ENCODE measurements around the gene MEGF8. TPM values are rescaled to one million over a fixed set of nuclear protein-coding genes. Genes with fewer than 3 reads are reported as not detected.
A peak's percentile ranks its signal among the peaks of the same experiment; 100 is the strongest.

MEGF8 gene
- total and polyA plus RNA-seq, 2 of the 13 experiments (the other 11 are each of a cell fraction or from before 2014, with no cell fraction given): 4.0 to 8.8 TPM

DNA sequence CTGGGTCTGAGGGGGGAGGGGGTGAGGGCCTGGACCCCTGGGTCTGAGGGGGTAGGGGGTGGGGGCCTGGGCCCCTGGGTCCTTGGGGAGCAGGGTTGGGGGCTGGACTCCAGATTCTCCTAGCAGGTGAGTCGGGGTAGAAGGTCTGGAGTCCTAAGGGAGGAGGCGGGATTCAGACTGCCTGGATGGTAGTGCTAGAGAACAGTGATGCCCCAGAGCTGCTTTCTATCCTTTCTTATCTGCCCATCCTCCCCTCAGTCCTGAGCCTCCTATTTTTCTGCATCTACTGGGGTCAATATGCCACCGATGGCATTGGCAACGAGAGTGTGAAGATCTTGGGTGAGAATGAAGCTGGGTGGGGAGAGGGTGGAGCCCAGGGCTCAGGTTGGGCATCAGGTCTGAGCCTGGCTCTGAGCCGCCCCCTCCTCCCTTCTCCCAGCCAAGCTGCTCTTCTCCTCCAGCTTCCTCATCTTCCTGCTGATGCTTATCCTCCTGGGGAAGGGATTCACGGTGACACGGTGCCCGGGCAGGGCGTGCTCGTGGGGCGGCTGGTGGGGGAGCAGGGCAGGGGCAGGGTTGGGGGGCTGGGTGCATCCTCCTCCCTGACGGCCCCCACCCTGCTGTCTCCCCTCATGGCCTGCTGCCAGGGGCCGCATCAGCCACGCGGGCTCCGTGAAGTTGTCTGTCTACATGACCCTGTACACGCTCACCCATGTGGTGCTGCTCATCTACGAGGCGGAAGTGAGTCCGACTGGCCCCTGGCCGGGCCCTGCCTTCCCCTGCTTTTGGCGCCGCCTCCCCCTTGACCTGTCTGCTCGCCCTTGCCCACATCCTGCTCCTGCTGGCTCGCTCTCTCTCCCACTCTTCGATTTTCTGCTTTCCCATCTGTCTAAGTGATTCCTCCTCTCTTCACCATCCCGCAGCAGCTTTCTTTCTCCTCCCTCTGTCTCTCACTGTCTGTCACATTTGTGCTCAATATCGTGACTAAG, 8.9 kb upstream of the MEGF8 start (continued):
- TF ChIP-seq, protein P1, sequence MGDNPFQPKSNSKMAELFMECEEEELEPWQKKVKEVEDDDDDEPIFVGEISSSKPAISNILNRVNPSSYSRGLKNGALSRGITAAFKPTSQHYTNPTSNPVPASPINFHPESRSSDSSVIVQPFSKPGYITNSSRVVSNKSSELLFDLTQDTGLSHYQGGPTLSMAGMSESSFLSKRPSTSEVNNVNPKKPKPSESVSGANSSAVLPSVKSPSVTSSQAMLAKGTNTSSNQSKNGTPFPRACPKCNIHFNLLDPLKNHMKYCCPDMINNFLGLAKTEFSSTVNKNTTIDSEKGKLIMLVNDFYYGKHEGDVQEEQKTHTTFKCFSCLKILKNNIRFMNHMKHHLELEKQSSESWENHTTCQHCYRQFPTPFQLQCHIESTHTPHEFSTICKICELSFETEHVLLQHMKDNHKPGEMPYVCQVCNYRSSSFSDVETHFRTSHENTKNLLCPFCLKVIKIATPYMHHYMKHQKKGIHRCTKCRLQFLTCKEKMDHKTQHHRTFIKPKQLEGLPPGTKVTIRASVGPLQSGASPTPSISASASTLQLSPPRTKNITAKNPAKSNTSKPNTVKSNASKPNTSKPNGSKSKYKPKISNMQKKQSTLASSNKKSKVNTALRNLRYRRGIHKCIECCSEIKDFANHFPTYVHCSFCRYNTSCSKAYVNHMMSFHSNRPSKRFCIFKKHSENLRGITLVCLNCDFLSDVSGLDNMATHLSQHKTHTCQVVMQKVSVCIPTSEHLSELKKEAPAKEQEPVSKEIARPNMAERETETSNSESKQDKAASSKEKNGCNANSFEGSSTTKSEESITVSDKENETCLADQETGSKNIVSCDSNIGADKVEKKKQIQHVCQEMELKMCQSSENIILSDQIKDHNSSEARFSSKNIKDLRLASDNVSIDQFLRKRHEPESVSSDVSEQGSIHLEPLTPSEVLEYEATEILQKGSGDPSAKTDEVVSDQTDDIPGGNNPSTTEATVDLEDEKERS (CRISPR knock-in tag; IDR thresholded peaks at IDR 0.05): no peak
- TF ChIP-seq ZNF205 (CRISPR knock-in tag; IDR thresholded peaks at IDR 0.05) (no peak), SRSF1 (optimal IDR thresholded peaks at IDR 0.05; ENCODE audit: low read depth, low read length) (no peak), ZNF660 (CRISPR knock-in tag; IDR thresholded peaks at IDR 0.05; ENCODE audit: borderline replicate concordance, low read depth) (no peak), ZNF589 (CRISPR knock-in tag; conservative IDR thresholded peaks at IDR 0.05) (no peak), MLLT10 (CRISPR knock-in tag; IDR thresholded peaks at IDR 0.05) (no peak), SSRP1 (CRISPR knock-in tag; IDR thresholded peaks at IDR 0.05) (no peak), ZNF143 (CRISPR knock-in tag; IDR thresholded peaks at IDR 0.05) (no peak), HCFC1 (IDR thresholded peaks at IDR 0.05; ENCODE audit: low read depth, low read length) (no peak), SNAI1 (CRISPR knock-in tag; IDR thresholded peaks at IDR 0.05; ENCODE audit: borderline replicate concordance) (no peak), SNAPC2 (CRISPR knock-in tag; IDR thresholded peaks at IDR 0.05) (no peak), HMGA1 (CRISPR knock-in tag; conservative IDR thresholded peaks at IDR 0.05) (no peak), NR2F2 (IDR thresholded peaks at IDR 0.05; ENCODE audit: borderline replicate concordance, low read depth) (no peak), ZNF761 (CRISPR knock-in tag; conservative IDR thresholded peaks at IDR 0.05) (no peak), NFKB2 (CRISPR knock-in tag; IDR thresholded peaks at IDR 0.05; ENCODE audit: borderline replicate concordance) (no peak), ZNF530 (CRISPR knock-in tag; IDR thresholded peaks at IDR 0.05; ENCODE audit: low read depth) (no peak), JUN (CRISPR knock-in tag; IDR thresholded peaks at IDR 0.05) (no peak)
- TF ChIP-seq, protein P2, sequence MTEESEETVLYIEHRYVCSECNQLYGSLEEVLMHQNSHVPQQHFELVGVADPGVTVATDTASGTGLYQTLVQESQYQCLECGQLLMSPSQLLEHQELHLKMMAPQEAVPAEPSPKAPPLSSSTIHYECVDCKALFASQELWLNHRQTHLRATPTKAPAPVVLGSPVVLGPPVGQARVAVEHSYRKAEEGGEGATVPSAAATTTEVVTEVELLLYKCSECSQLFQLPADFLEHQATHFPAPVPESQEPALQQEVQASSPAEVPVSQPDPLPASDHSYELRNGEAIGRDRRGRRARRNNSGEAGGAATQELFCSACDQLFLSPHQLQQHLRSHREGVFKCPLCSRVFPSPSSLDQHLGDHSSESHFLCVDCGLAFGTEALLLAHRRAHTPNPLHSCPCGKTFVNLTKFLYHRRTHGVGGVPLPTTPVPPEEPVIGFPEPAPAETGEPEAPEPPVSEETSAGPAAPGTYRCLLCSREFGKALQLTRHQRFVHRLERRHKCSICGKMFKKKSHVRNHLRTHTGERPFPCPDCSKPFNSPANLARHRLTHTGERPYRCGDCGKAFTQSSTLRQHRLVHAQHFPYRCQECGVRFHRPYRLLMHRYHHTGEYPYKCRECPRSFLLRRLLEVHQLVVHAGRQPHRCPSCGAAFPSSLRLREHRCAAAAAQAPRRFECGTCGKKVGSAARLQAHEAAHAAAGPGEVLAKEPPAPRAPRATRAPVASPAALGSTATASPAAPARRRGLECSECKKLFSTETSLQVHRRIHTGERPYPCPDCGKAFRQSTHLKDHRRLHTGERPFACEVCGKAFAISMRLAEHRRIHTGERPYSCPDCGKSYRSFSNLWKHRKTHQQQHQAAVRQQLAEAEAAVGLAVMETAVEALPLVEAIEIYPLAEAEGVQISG (CRISPR knock-in tag; IDR thresholded peaks at IDR 0.05): peak; percentile 73
- TF ChIP-seq, protein P3, sequence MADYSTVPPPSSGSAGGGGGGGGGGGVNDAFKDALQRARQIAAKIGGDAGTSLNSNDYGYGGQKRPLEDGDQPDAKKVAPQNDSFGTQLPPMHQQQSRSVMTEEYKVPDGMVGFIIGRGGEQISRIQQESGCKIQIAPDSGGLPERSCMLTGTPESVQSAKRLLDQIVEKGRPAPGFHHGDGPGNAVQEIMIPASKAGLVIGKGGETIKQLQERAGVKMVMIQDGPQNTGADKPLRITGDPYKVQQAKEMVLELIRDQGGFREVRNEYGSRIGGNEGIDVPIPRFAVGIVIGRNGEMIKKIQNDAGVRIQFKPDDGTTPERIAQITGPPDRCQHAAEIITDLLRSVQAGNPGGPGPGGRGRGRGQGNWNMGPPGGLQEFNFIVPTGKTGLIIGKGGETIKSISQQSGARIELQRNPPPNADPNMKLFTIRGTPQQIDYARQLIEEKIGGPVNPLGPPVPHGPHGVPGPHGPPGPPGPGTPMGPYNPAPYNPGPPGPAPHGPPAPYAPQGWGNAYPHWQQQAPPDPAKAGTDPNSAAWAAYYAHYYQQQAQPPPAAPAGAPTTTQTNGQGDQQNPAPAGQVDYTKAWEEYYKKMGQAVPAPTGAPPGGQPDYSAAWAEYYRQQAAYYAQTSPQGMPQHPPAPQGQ (CRISPR knock-in tag; IDR thresholded peaks at IDR 0.05; ENCODE audit: borderline replicate concordance): no peak
- TF ChIP-seq, protein P4, sequence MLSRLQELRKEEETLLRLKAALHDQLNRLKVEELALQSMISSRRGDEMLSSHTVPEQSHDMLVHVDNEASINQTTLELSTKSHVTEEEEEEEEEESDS (CRISPR knock-in tag; IDR thresholded peaks at IDR 0.05; ENCODE audit: borderline replicate concordance): no peak
- TF ChIP-seq, protein P5, sequence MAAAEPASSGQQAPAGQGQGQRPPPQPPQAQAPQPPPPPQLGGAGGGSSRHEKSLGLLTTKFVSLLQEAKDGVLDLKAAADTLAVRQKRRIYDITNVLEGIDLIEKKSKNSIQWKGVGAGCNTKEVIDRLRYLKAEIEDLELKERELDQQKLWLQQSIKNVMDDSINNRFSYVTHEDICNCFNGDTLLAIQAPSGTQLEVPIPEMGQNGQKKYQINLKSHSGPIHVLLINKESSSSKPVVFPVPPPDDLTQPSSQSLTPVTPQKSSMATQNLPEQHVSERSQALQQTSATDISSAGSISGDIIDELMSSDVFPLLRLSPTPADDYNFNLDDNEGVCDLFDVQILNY (CRISPR knock-in tag; conservative IDR thresholded peaks at IDR 0.05): no peak
